ENCODE measurements around the gene HOMER1. TPM values are rescaled to one million over a fixed set of nuclear protein-coding genes. Genes with fewer than 3 reads are reported as not detected.

The HOMER1 gene
- total and polyA plus RNA-seq, 2 of the 13 experiments (the other 11 are each of a cell fraction or from before 2014, with no cell fraction given), result 5.3 to 24.8 TPM

DNA sequence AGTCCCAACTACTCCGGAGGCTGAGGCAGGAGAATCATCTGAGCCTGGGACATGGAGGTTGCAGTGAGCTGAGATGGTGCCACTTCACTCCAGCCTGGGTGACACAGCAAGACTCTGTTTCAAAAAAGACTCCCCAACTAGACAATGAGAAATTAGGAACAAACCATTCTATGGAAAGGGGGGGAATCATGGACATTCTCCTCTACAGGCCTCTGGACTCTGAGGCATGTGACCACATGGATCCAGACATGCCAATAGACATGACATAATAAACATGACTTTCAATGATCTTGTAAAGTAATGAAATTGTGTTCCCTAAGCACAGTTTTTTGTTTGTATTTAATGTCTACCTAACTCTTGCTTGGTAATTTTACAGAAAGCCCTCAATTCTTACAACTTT, 8.8 kb downstream of the HOMER1 start:
- in situ Hi-C loops (cut with HindIII; ENCODE audit: extremely low pct_ligation_motif_present, low pct_unique_long_range_greater_than_20kb) (no loop called here), intact Hi-C loops (cut with micrococcal nuclease; ENCODE audit: unreplicated experiment) (no loop called here)
- H2AFZ ChIP-seq (ENCODE audit: low read length), result no peak overlapping the region
- H3K4me1 ChIP-seq (ENCODE audit: insufficient read depth, low read length), result peaks cover 57% of the 10 kb centered on the region
- no peak overlapping the region for H3K4me2 ChIP-seq (ENCODE audit: low read depth, low read length)
- H3K27me3 ChIP-seq (ENCODE audit: control insufficient read depth in 1 of 2, insufficient read depth in 2 of 2, low read length in 2 of 2), result no peaks in the 10 kb centered on the region
- H3K9ac ChIP-seq (ENCODE audit: insufficient read depth, low read depth, low read length), result no peak overlapping the region
- BruUV-seq (replicated peaks), result no TSS peak
- TF ChIP-seq ZSCAN30 (CRISPR knock-in tag; IDR thresholded peaks at IDR 0.05) (no peak), THYN1 (CRISPR knock-in tag; IDR thresholded peaks at IDR 0.05; ENCODE audit: borderline replicate concordance, low read depth) (no peak), MYNN (CRISPR knock-in tag; IDR thresholded peaks at IDR 0.05; ENCODE audit: low read depth) (no peak), ONECUT2 (CRISPR knock-in tag; IDR thresholded peaks at IDR 0.05) (no peak)
- TF ChIP-seq, protein P1, sequence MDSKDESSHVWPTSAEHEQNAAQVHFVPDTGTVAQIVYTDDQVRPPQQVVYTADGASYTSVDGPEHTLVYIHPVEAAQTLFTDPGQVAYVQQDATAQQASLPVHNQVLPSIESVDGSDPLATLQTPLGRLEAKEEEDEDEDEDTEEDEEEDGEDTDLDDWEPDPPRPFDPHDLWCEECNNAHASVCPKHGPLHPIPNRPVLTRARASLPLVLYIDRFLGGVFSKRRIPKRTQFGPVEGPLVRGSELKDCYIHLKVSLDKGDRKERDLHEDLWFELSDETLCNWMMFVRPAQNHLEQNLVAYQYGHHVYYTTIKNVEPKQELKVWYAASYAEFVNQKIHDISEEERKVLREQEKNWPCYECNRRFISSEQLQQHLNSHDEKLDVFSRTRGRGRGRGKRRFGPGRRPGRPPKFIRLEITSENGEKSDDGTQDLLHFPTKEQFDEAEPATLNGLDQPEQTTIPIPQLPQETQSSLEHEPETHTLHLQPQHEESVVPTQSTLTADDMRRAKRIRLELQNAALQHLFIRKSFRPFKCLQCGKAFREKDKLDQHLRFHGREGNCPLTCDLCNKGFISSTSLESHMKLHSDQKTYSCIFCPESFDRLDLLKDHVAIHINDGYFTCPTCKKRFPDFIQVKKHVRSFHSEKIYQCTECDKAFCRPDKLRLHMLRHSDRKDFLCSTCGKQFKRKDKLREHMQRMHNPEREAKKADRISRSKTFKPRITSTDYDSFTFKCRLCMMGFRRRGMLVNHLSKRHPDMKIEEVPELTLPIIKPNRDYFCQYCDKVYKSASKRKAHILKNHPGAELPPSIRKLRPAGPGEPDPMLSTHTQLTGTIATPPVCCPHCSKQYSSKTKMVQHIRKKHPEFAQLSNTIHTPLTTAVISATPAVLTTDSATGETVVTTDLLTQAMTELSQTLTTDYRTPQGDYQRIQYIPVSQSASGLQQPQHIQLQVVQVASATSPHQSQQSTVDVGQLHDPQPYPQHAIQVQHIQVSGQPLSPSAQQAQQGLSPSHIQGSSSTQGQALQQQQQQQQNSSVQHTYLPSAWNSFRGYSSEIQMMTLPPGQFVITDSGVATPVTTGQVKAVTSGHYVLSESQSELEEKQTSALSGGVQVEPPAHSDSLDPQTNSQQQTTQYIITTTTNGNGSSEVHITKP (CRISPR knock-in tag; IDR thresholded peaks at IDR 0.05; ENCODE audit: low read depth), result peak; percentile 96
- H4K20me1 ChIP-seq (ENCODE audit: insufficient read depth, low read length), result peaks cover 9% of the 10 kb centered on the region
- ChIA-PET POLR2A (interaction anchor here (1.0 to 1.7 kb wide), 2 partner anchors 8 to 24 kb away, joined by 3 to 10 read pairs; partner anchors contain the start of gene HOMER1), CTCF (ENCODE audit: low intra/inter-chr PET ratio, low total read pairs) (no interaction called here)
- 0 out of 5 replicates have a peak, but pooled peaks cover 0 to 4% of the 10 kb centered on the region in 2 experiments for H3K36me3 ChIP-seq (replicated peaks in 1 of 2; ENCODE audit: control insufficient read depth in 1 of 2, insufficient read depth in 2 of 2, low read length in 2 of 2)
- no peaks in the 10 kb centered on the region for H3K9me3 ChIP-seq (ENCODE audit: low read length)
- H3K27ac ChIP-seq (ENCODE audit: extremely low read length, insufficient read depth, low read length), result no peak overlapping the region
- WGBS (ENCODE audit: low lambda C conversion rate), result 100% methylated on average over 1 of the region's 1 CpG
- ATAC-seq, result no peak
- DNase-seq (ENCODE audit: low spot score), result no peak
- FAIRE-seq, result no peak
- no peak overlapping the region for H3K4me3 ChIP-seq (replicated peaks in 1 of 3; ENCODE audit: insufficient read depth in 1 of 3, low read depth in 2 of 3, low read length in 3 of 3)
- peaks cover 81% of the 10 kb centered on the region for H3K79me2 ChIP-seq (ENCODE audit: insufficient read depth, low read length)
